Hepatocyte (in vitro differentiated cells): Measurements from ENCODE around the gene LYZL4. TPM values are rescaled to one million over a fixed set of nuclear protein-coding genes. Genes with fewer than 3 reads are reported as not detected.

Experiments
- DNase-seq: peaks from one replicate; pipeline ENCODE4 v3.0.0-alpha.2; 2016; ENCODE audit warnings: low spot score
- H2AFZ ChIP-seq: fragments of 200-600 bp; sonication (generic); 2 replicates; pipeline ENCODE4 v1.6.0; 2016; ENCODE audit warnings: antibody characterized with exemption, mild to moderate bottlenecking
- H3K27ac ChIP-seq: fragments of 200-600 bp; sonication (generic); 2 replicates; pipeline ENCODE4 v1.5.1; 2016; ENCODE audit warnings: mild to moderate bottlenecking
- H3K27me3 ChIP-seq: fragments of 200-600 bp; sonication (generic); 2 replicates; pipeline ENCODE4 v1.6.1; 2016
- H3K36me3 ChIP-seq: fragments of 200-600 bp; sonication (generic); replicated peaks from 2 replicates; pipeline ENCODE4 v1.5.1; 2016; ENCODE audit warnings: low read depth; ENCODE audit not compliant: insufficient read depth
- H3K4me1 ChIP-seq: fragments of 200-600 bp; sonication (generic); 2 replicates; pipeline ENCODE4 v1.5.1; 2016; ENCODE audit warnings: mild to moderate bottlenecking, moderate library complexity; ENCODE audit not compliant: insufficient read depth
- H3K4me2 ChIP-seq: fragments of 200-600 bp; sonication (generic); 2 replicates; pipeline ENCODE4 v1.6.0; 2016
- H3K4me3 ChIP-seq: fragments of 200-600 bp; sonication (generic); 2 replicates; pipeline ENCODE4 v1.5.1; 2016; ENCODE audit warnings: mild to moderate bottlenecking
- H3K79me2 ChIP-seq: fragments of 200-600 bp; sonication (generic); 2 replicates; pipeline ENCODE4 v1.6.0; 2017; ENCODE audit warnings: mild to moderate bottlenecking
- H3K9me2 ChIP-seq: fragments of 200-600 bp; sonication (generic); replicated peaks from 2 replicates; pipeline ENCODE4 v1.6.0; 2017; ENCODE audit warnings: mild to moderate bottlenecking; ENCODE audit not compliant: insufficient read depth
- H3K9me3 ChIP-seq: fragments of 200-600 bp; sonication (generic); 2 replicates; pipeline ENCODE4 v1.5.1; 2016; ENCODE audit warnings: low read depth, mild to moderate bottlenecking
- H4K20me1 ChIP-seq: fragments of 200-600 bp; sonication (generic); 2 replicates; pipeline ENCODE4 v1.6.0; 2016; ENCODE audit warnings: mild to moderate bottlenecking; ENCODE audit not compliant: insufficient read depth, poor library complexity, severe bottlenecking
- CTCF ChIP-seq: fragments of 200-600 bp; sonication (generic); IDR thresholded peaks from 2 replicates; pipeline ENCODE4 v1.5.1; 2016; ENCODE audit warnings: antibody characterized with exemption, mild to moderate bottlenecking; ENCODE audit not compliant: poor library complexity
- EZH2 ChIP-seq: fragments of 200-600 bp; sonication (generic); IDR thresholded peaks from 2 replicates; pipeline ENCODE4 v1.6.1; 2016; ENCODE audit warnings: antibody characterized with exemption, mild to moderate bottlenecking, borderline replicate concordance
- EZH2phosphoT487 ChIP-seq: fragments of 200-600 bp; sonication (generic); IDR thresholded peaks from one replicate; pipeline ENCODE4 v1.6.1; 2018; ENCODE audit warnings: antibody characterized with exemption, mild to moderate bottlenecking, low read depth, moderate library complexity; ENCODE audit not compliant: unreplicated experiment, severe bottlenecking
- WGBS: methylation state at CpG from one replicate; pipeline ENCODE4 v1.1.6; 2016; ENCODE audit warnings: low lambda C conversion rate; ENCODE audit errors: missing lambda C conversion rate; 5-methylcytosine and 5-hydroxymethylcytosine counted together
- polyA plus RNA-seq: library from polyadenylated mRNA; unstranded; fragments of >200 nt; fragmentation: Nextera tagmentation; extraction: Ambion mirVana; gene quantifications from 2 replicates; pipeline ENCODE4 v1.2.1, GENCODE V29; 2016
- total RNA-seq: library from RNA; depleted of rRNA; stranded (reverse); fragments of >200 nt; gene quantifications from 2 replicates; pipeline ENCODE4 v1.2.3, GENCODE V29; 2014

LYZL4 gene
- total and polyA plus RNA-seq, 2 experiments from 2014 or later, result not detected

GRCh38 chr3:42369304-42369703, 41.1 kb downstream of the LYZL4 start:
- 65% methylated on average over 4 of the region's 4 CpGs for WGBS
- no peak overlapping the region for H3K4me3 ChIP-seq
- TF ChIP-seq EZH2, result no peak
- TF ChIP-seq EZH2phosphoT487, result no peak
- TF ChIP-seq CTCF, result no peak
- H2AFZ ChIP-seq, result no peak overlapping the region
- no peaks in the 10 kb centered on the region for H3K4me1 ChIP-seq
- H4K20me1 ChIP-seq, result no peaks in the 10 kb centered on the region
- peak; percentile 55 for DNase-seq
- H3K27me3 ChIP-seq, result peaks cover 9% of the 10 kb centered on the region
- H3K4me2 ChIP-seq, result no peak overlapping the region
- H3K36me3 ChIP-seq, result no peaks in the 10 kb centered on the region
- no peaks in the 10 kb centered on the region for H3K9me3 ChIP-seq
- no peak overlapping the region for H3K27ac ChIP-seq
- no peaks in the 10 kb centered on the region for H3K9me2 ChIP-seq
- no peaks in the 10 kb centered on the region for H3K79me2 ChIP-seq

- Histone ChIP-seq H3K9me3 (no peaks in the 10 kb centered on the region), H2AFZ (no peak overlapping the region), H3K4me1 (no peaks in the 10 kb centered on the region), H3K36me3 (no peaks in the 10 kb centered on the region), H3K9me2 (no peaks in the 10 kb centered on the region), H3K4me3 (no peak overlapping the region), H4K20me1 (no peaks in the 10 kb centered on the region), H3K79me2 (no peaks in the 10 kb centered on the region), H3K4me2 (no peak overlapping the region), H3K27ac (no peak overlapping the region), H3K27me3 (peaks cover 9% of the 10 kb centered on the region)
- 45% methylated on average over 1 of the region's 1 CpG for WGBS
- no peak for DNase-seq
- no peak for TF ChIP-seq EZH2phosphoT487
- TF ChIP-seq EZH2, result no peak
These were observed 41.5 kb downstream of the LYZL4 start for GRCh38 chr3:42368861-42369260.

- no peaks in the 10 kb centered on the region for H3K9me3 ChIP-seq
- H2AFZ ChIP-seq, result no peak overlapping the region
- no peaks in the 10 kb centered on the region for H3K9me2 ChIP-seq
- H3K4me1 ChIP-seq, result no peaks in the 10 kb centered on the region
- no peaks in the 10 kb centered on the region for H3K36me3 ChIP-seq
- no peak overlapping the region for H3K4me3 ChIP-seq
- no peaks in the 10 kb centered on the region for H3K79me2 ChIP-seq
- DNase-seq, result no peak
- H3K4me2 ChIP-seq, result no peak overlapping the region
- WGBS, result 40% methylated on average over 4 of the region's 4 CpGs
- H3K27ac ChIP-seq, result no peak overlapping the region
- H4K20me1 ChIP-seq, result no peaks in the 10 kb centered on the region
- H3K27me3 ChIP-seq, result peaks cover 6% of the 10 kb centered on the region
- TF ChIP-seq EZH2 (no peak), EZH2phosphoT487 (no peak), CTCF (no peak)
These were observed 42.5 kb downstream of the LYZL4 start for GRCh38 chr3:42367903-42368302.

GRCh38 chr3:42366550-42366949, 43.9 kb downstream of the LYZL4 start:
- TF ChIP-seq EZH2 (no peak), CTCF (no peak), EZH2phosphoT487 (no peak)
- Histone ChIP-seq H3K36me3 (no peaks in the 10 kb centered on the region), H3K9me2 (no peaks in the 10 kb centered on the region), H2AFZ (no peak overlapping the region), H3K27ac (no peak overlapping the region), H3K4me2 (no peak overlapping the region), H4K20me1 (no peaks in the 10 kb centered on the region), H3K79me2 (no peaks in the 10 kb centered on the region), H3K27me3 (peaks cover 3% of the 10 kb centered on the region), H3K4me3 (no peak overlapping the region), H3K9me3 (no peaks in the 10 kb centered on the region), H3K4me1 (no peaks in the 10 kb centered on the region)
- 52% methylated on average over 3 of the region's 3 CpGs for WGBS
- DNase-seq, result no peak
